ENCODE data around the gene USH2A.
A peak's percentile ranks its signal among the peaks of the same experiment; 100 is the strongest.

The USH2A gene

GRCh38 chr1:216142921-216143320 lies 280.3 kb downstream of the USH2A start:
- TF ChIP-seq CTCF (IDR thresholded peaks at IDR 0.05; ENCODE audit: low read length, missing control alignments), result no peak
- no peak for DNase-seq (ENCODE audit: low read depth)

DNA sequence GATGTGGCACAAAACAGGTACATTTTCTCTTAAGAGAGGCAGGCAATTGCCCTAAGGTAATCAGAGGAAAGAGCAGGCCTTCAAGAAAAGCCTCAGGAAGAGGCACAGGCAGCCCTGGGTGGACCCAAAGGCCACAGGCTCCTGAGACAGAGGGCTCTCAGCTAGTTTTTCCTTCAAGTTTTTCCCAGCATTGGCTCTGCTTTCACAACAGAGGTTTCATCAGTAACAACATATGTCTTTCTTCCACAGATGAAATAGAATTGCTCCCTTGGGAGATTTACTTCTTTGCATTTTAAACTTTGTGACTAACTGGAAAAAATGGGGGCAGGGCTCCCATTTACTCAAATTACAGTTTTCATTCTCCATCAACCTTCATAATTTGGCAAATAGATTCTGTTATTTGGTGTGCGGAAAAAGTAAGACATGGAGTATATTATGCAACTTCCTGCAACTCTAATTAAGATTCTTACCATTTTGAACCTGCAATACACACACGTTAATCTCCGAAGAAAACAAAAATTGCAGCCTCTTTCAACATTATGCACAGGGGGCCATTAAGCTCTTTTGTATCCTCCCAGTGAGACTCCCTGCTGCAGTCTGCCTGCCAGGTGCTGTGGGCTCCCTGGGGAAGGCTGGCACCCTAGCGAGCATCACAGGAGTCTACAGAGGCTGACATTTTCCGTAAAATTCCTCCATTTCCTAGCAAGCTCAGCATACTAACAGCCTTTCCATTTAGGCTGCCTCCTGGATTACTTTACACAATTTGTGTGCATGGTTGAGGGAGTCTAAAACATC lies 282.3 kb downstream of the USH2A start:
- H3K4me3 ChIP-seq (replicated peaks; ENCODE audit: low read depth, low read length), result no peak overlapping the region
- DNase-seq (ENCODE audit: low read depth), result no peak
- no peak for TF ChIP-seq CTCF (IDR thresholded peaks at IDR 0.05; ENCODE audit: low read length, missing control alignments)

More at GRCh38 chr1:216142921-216143320, 280.3 kb downstream of the USH2A start:
- H3K4me3 ChIP-seq (replicated peaks; ENCODE audit: low read depth, low read length), result no peak overlapping the region

GRCh38 chr1:216124192-216124781 lies 299.0 kb downstream of the USH2A start:
- no peak for TF ChIP-seq CTCF (IDR thresholded peaks at IDR 0.05; ENCODE audit: low read length, missing control alignments)
- DNase-seq (ENCODE audit: low read depth), result no peak
- no peak overlapping the region for H3K4me3 ChIP-seq (replicated peaks; ENCODE audit: low read depth, low read length)

DNA sequence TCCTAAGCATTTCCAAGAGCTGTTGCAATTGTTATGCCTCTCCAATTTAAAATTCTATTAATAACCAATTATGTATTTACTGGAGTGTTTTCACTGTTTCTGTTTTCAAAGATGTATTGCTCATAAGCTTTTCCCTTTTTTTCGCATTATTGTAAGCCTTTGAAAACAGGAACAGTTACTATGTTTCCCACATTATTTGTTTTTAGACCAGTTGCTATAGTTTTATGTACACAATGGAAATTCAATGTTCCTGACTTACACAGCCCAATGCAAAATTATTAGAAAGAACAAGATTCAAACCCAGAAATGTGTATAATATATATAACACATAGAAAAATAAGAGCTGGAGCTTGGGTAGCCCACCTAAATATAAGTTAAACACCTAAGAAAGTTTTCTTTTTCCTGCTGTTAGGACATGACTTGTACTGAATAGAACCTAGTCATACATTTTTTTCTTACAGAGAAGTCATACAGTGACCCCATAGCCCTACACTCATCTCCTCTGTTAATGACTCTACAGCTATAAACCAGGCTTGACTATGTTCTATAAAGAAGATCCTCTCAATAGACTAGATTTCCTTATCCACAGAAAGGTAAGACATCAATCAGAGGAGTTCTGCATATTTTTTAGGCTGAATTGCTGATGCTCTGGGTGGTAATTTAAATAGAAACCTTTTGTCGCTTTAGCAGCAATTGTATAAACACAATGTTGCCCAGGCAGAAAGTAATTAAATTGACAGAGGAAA lies 299.6 kb downstream of the USH2A start:
- TF ChIP-seq CTCF (IDR thresholded peaks at IDR 0.05; ENCODE audit: low read length, missing control alignments), result no peak
- H3K4me3 ChIP-seq (replicated peaks; ENCODE audit: low read depth, low read length), result no peak overlapping the region
- no peak for DNase-seq (ENCODE audit: low read depth)

- peak; percentile 61 for TF ChIP-seq CTCF (IDR thresholded peaks at IDR 0.05; ENCODE audit: low read length, missing control alignments)
- H3K4me3 ChIP-seq (replicated peaks; ENCODE audit: low read depth, low read length), result no peak overlapping the region
- peak; percentile 50 for DNase-seq (ENCODE audit: low read depth)
These were observed 303.6 kb downstream of the USH2A start for GRCh38 chr1:216119600-216119999.

- TF ChIP-seq CTCF (IDR thresholded peaks at IDR 0.05; ENCODE audit: low read length, missing control alignments), result no peak
- no peak for DNase-seq (ENCODE audit: low read depth)
- H3K4me3 ChIP-seq (replicated peaks; ENCODE audit: low read depth, low read length), result no peak overlapping the region
These were observed 309.1 kb downstream of the USH2A start for GRCh38 chr1:216114180-216114579.

Measured in fibroblast of pulmonary artery (primary cell).